ENCODE measurements around the gene PI4KA.
"Not testable (repeated sequence)": the region's sequence is repeated elsewhere in the genome, so short reads cannot be mapped to it uniquely, and the experiment has no call there.

Gene PI4KA

GRCh38 chr22:20775342-20775895, 83.2 kb downstream of the PI4KA start:
- no peak for DNase-seq (ENCODE audit: low spot score)

- no peak for DNase-seq (ENCODE audit: low spot score)
Measured at GRCh38 chr22:20774882-20775281, 83.7 kb downstream of the PI4KA start.

- no peak for DNase-seq (ENCODE audit: low spot score)
Measured at GRCh38 chr22:20773793-20774212, 84.8 kb downstream of the PI4KA start, which contains the start of gene SERPIND1. TSS of gene SERPIND1 (plus strand) at chr22:20774113. CDS start at chr22:20779313, 5,200 bp downstream.

- no peak for DNase-seq (ENCODE audit: low spot score)
Measured at GRCh38 chr22:20771918-20772625, 86.5 kb downstream of the PI4KA start.

GRCh38 chr22:20769496-20769826, 89.2 kb downstream of the PI4KA start:
- not testable (repeated sequence) for DNase-seq (ENCODE audit: low spot score)

- DNase-seq (ENCODE audit: low spot score), result no peak
Measured at GRCh38 chr22:20766530-20766929, 92.1 kb downstream of the PI4KA start.

GRCh38 chr22:20765938-20766337, 92.7 kb downstream of the PI4KA start:
- no peak for DNase-seq (ENCODE audit: low spot score)

GRCh38 chr22:20764729-20765128, 93.9 kb downstream of the PI4KA start:
- DNase-seq (ENCODE audit: low spot score), result no peak

- no peak for DNase-seq (ENCODE audit: low spot score)
Measured at GRCh38 chr22:20764471-20764720, 94.2 kb downstream of the PI4KA start.

GRCh38 chr22:20763630-20764470, 94.8 kb downstream of the PI4KA start:
- no peak for DNase-seq (ENCODE audit: low spot score)

GRCh38 chr22:20762233-20762796, 96.3 kb downstream of the PI4KA start:
- no peak for DNase-seq (ENCODE audit: low spot score)

GRCh38 chr22:20761536-20761935, 97.1 kb downstream of the PI4KA start:
- DNase-seq (ENCODE audit: low spot score), result no peak

GRCh38 chr22:20760084-20760483, 98.5 kb downstream of the PI4KA start:
- DNase-seq (ENCODE audit: low spot score), result no peak

- DNase-seq (ENCODE audit: low spot score), result no peak
Measured at GRCh38 chr22:20758688-20759087, 99.9 kb downstream of the PI4KA start.

- no peak for DNase-seq (ENCODE audit: low spot score)
Measured at GRCh38 chr22:20756846-20757245, 101.8 kb downstream of the PI4KA start.

GRCh38 chr22:20752873-20753272, 105.7 kb downstream of the PI4KA start:
- no peak for DNase-seq (ENCODE audit: low spot score)

- no peak for DNase-seq (ENCODE audit: low spot score)
Measured at GRCh38 chr22:20752104-20752741, 106.4 kb downstream of the PI4KA start.

GRCh38 chr22:20751185-20751851, 107.3 kb downstream of the PI4KA start:
- no peak for DNase-seq (ENCODE audit: low spot score)

GRCh38 chr22:20750461-20751184, 108.0 kb downstream of the PI4KA start:
- DNase-seq (ENCODE audit: low spot score), result peak; percentile 73

GRCh38 chr22:20749453-20749852, 109.2 kb downstream of the PI4KA start:
- no peak for DNase-seq (ENCODE audit: low spot score)

GRCh38 chr22:20748731-20749428, 109.7 kb downstream of the PI4KA start:
- no peak for DNase-seq (ENCODE audit: low spot score)
